Transverse colon (tissue), 4 donors: ENCODE results near the gene MYO16. TPM values are rescaled to one million over a fixed set of nuclear protein-coding genes. Genes with fewer than 3 reads are reported as not detected.

Source experiments
- DNase-seq: peaks from one replicate; pipeline ENCODE4 v3.0.0-alpha.2; 2019
- H3K27ac ChIP-seq, 4 donors: fragments of 200-600 bp; sonication (generic); 2 replicates each; pipeline ENCODE4 v1.5.1; 2016 to 2018; ENCODE audit warnings: inconsistent platforms in 4 of 4
- H3K27me3 ChIP-seq: fragments of 200-600 bp; sonication (generic); 2 replicates; pipeline ENCODE4 v1.5.1; 2017; ENCODE audit warnings: inconsistent platforms
- H3K36me3 ChIP-seq, 4 donors: fragments of 200-600 bp; sonication (generic); 2 replicates each; pipeline ENCODE4 v1.5.1; 2017 to 2019; ENCODE audit warnings: inconsistent platforms in 4 of 4
- H3K4me1 ChIP-seq, 4 donors: fragments of 200-600 bp; sonication (generic); 2 replicates each; pipeline ENCODE4 v1.5.1; 2017 to 2020; ENCODE audit warnings: inconsistent platforms in 4 of 4
- H3K4me3 ChIP-seq, 4 donors: fragments of 200-600 bp; sonication (generic); 1 replicate in 1 of 4; 2 replicates in 3 of 4; pipeline versions ENCODE4 v1.5.1 to v1.6.1; 2017 to 2019; ENCODE audit warnings: inconsistent platforms in 4 of 4
- H3K9me3 ChIP-seq, 2 donors: fragments of 200-600 bp; sonication (generic); 2 replicates each; pipeline ENCODE4 v1.5.1; 2017 to 2019; ENCODE audit warnings: inconsistent platforms in 2 of 2
- CTCF ChIP-seq, 5 experiments: fragments of 200-600 bp in 3 of 5; fragments of 450-650 bp in 2 of 5; sonication (generic) in 3 of 5; IDR thresholded peaks; 1 replicate in 2 of 5; 2 replicates in 3 of 5; pipeline ENCODE4 v1.5.1; 2016 to 2017; ENCODE audit warnings: antibody characterized with exemption in 5 of 5, inconsistent platforms in 3 of 5, mild to moderate bottlenecking in 2 of 5, moderate library complexity in 1 of 5
- EP300 ChIP-seq: sonication (generic); formaldehyde crosslinking; IDR thresholded peaks from one replicate; pipeline ENCODE4 v1.6.1; 2017; ENCODE audit warnings: antibody characterized with exemption, low read depth
- POLR2A ChIP-seq: fragments of 450-650 bp; IDR thresholded peaks from one replicate; pipeline ENCODE4 v1.6.1; 2016; ENCODE audit warnings: antibody characterized with exemption, mild to moderate bottlenecking, moderate library complexity
- POLR2AphosphoS5 ChIP-seq, 3 donors: sonication (generic); formaldehyde crosslinking; IDR thresholded peaks; one replicate each; pipeline ENCODE4 v1.6.1; 2016; ENCODE audit warnings: antibody characterized with exemption in 3 of 3
- WGBS, 2 donors: methylation state at CpG; one replicate each; pipeline ENCODE4 v1.1.5; 2018; ENCODE audit warnings: low coverage in 1 of 2; 5-methylcytosine and 5-hydroxymethylcytosine counted together
- in situ Hi-C, 4 donors: fragments of 200-750 bp; cut with MboI; loops; one replicate each; pipeline versions ENCODE4 v1.15.0 to v1.15.1; 2017; ENCODE audit warnings: low sequenced_read_pairs in 3 of 4, low pct_ligation_motif_present in 1 of 4, low pct_unique_long_range_greater_than_20kb in 1 of 4
- intact Hi-C: fragments of 100-400 bp; cut with DNase I; formaldehyde crosslinking; loops from one replicate; pipeline ENCODE4 v1.15.1; 2023; ENCODE audit warnings: low total_unique reads
- total RNA-seq, 4 donors: library from RNA; depleted of rRNA; stranded (reverse); fragments of >200 nt; gene quantifications; one replicate each; pipeline ENCODE4 v1.1.0, GENCODE V29; 2016

Gene MYO16
- total RNA-seq, 4 donors from 2014 or later = under 0.01 to 3.4 TPM; not detected in 2

GRCh38 chr13:108938155-108938554 is 308.7 kb downstream of the MYO16 start:
- Histone ChIP-seq H3K27me3 (no peaks in the 10 kb centered on the region), H3K9me3 (no peaks in the 10 kb centered on the region), H3K4me3 (no peak overlapping the region), H3K27ac (no peak overlapping the region), H3K36me3 (no peaks in the 10 kb centered on the region), H3K4me1 (no peaks in the 10 kb centered on the region)
- no peak for TF ChIP-seq EP300
- no peak for TF ChIP-seq POLR2A
- TF ChIP-seq CTCF (IDR thresholded peaks at IDR 0.05) = no peak
- no peak for TF ChIP-seq POLR2AphosphoS5 (IDR thresholded peaks at IDR 0.05)
- intact Hi-C loops (no loop called here), in situ Hi-C loops (no loop called here)
- no peak for DNase-seq
- WGBS, 2 donors = 86% methylated on average over 1 of the region's 1 CpG; no CpG with 5 or more reads in 1 of the 2 donors

- Histone ChIP-seq H3K36me3 (no peaks in the 10 kb centered on the region), H3K9me3 (no peaks in the 10 kb centered on the region), H3K27me3 (no peaks in the 10 kb centered on the region), H3K4me3 (no peak overlapping the region), H3K27ac (no peak overlapping the region), H3K4me1 (no peaks in the 10 kb centered on the region)
- DNase-seq = no peak
- 54 to 74% methylated on average over 2 of the region's 2 CpGs for WGBS, 2 donors
- no peak for TF ChIP-seq CTCF (IDR thresholded peaks at IDR 0.05)
- intact Hi-C loops = no loop called here
- in situ Hi-C loops = no loop called here
These were observed 310.7 kb downstream of the MYO16 start for GRCh38 chr13:108940121-108940520.

GRCh38 chr13:108943842-108944241 is 314.4 kb downstream of the MYO16 start:
- in situ Hi-C loops (no loop called here), intact Hi-C loops (no loop called here)
- Histone ChIP-seq H3K36me3 (no peaks in the 10 kb centered on the region), H3K27ac (no peak overlapping the region), H3K4me1 (no peaks in the 10 kb centered on the region), H3K9me3 (no peaks in the 10 kb centered on the region), H3K27me3 (no peaks in the 10 kb centered on the region), H3K4me3 (no peak overlapping the region)
- DNase-seq = no peak
- TF ChIP-seq POLR2AphosphoS5 (IDR thresholded peaks at IDR 0.05) (no peak), POLR2A (no peak), EP300 (no peak)
- 87 to 88% methylated on average over 7 of the region's 7 CpGs for WGBS, 2 donors

- TF ChIP-seq POLR2A (no peak), POLR2AphosphoS5 (IDR thresholded peaks at IDR 0.05) (no peak), EP300 (no peak), CTCF (IDR thresholded peaks at IDR 0.05) (no peak)
- no peaks in the 10 kb centered on the region for H3K9me3 ChIP-seq
- no peak for DNase-seq
- no peaks in the 10 kb centered on the region for H3K4me1 ChIP-seq
- no peak overlapping the region for H3K27ac ChIP-seq
- H3K4me3 ChIP-seq = no peak overlapping the region
- H3K27me3 ChIP-seq = no peaks in the 10 kb centered on the region
- no peaks in the 10 kb centered on the region for H3K36me3 ChIP-seq
- 57 to 63% methylated on average over 4 of the region's 4 CpGs for WGBS, 2 donors
- intact Hi-C loops (no loop called here), in situ Hi-C loops (no loop called here)
These were observed 315.3 kb downstream of the MYO16 start for GRCh38 chr13:108944760-108945159.

GRCh38 chr13:108947551-108948030 is 318.2 kb downstream of the MYO16 start:
- Histone ChIP-seq H3K36me3 (no peaks in the 10 kb centered on the region), H3K4me1 (no peaks in the 10 kb centered on the region), H3K27me3 (no peaks in the 10 kb centered on the region), H3K27ac (no peak overlapping the region), H3K9me3 (no peaks in the 10 kb centered on the region), H3K4me3 (no peak overlapping the region)
- intact Hi-C loops (no loop called here), in situ Hi-C loops (no loop called here)
- 76% methylated on average over 3 to 8 of the region's 8 CpGs for WGBS, 2 donors
- DNase-seq = no peak
- TF ChIP-seq EP300 (no peak), POLR2A (no peak), CTCF (IDR thresholded peaks at IDR 0.05) (no peak), POLR2AphosphoS5 (IDR thresholded peaks at IDR 0.05) (no peak)
